H9 (cell line): Measurements from ENCODE around the gene DISC1. TPM values are rescaled to one million over a fixed set of nuclear protein-coding genes. Genes with fewer than 3 reads are reported as not detected.

Source experiments
- DNase-seq: peaks from one replicate; pipeline ENCODE4 v3.0.0-alpha.2; 2017
- H2AFZ ChIP-seq: one replicate; pipeline ENCODE4 v1.6.1; 2013; ENCODE audit warnings: mild to moderate bottlenecking, low read length, control low read depth, moderate library complexity
- H2AK5ac ChIP-seq: 2 replicates; pipeline ENCODE4 v1.6.1; 2013; ENCODE audit warnings: low read length, control low read depth, mixed read lengths; ENCODE audit not compliant: insufficient read length
- H2BK120ac ChIP-seq: one replicate; pipeline ENCODE4 v1.6.1; 2013; ENCODE audit warnings: low read depth, mild to moderate bottlenecking, low read length, control low read depth, inconsistent platforms; ENCODE audit not compliant: poor library complexity, severe bottlenecking
- H2BK12ac ChIP-seq: 2 replicates; pipeline ENCODE4 v1.6.1; 2013; ENCODE audit warnings: low read length, control low read depth, mixed read lengths, low read depth; ENCODE audit not compliant: insufficient read length
- H2BK15ac ChIP-seq: 2 replicates; pipeline ENCODE4 v1.6.1; 2013; ENCODE audit warnings: low read depth, low read length, control low read depth
- H2BK20ac ChIP-seq: one replicate; pipeline ENCODE4 v1.6.1; 2013; ENCODE audit warnings: low read depth, mild to moderate bottlenecking, low read length, control low read depth, inconsistent platforms; ENCODE audit not compliant: poor library complexity, severe bottlenecking
- H2BK5ac ChIP-seq: 2 replicates; pipeline ENCODE4 v1.6.1; 2013; ENCODE audit warnings: low read length, control low read depth, mixed read lengths; ENCODE audit not compliant: insufficient read length
- H3K14ac ChIP-seq: 2 replicates; pipeline ENCODE4 v1.6.1; 2013; ENCODE audit warnings: low read length, control low read depth; ENCODE audit not compliant: insufficient read depth
- H3K18ac ChIP-seq: 2 replicates; pipeline ENCODE4 v1.6.1; 2013; ENCODE audit warnings: low read depth, mild to moderate bottlenecking, mixed read lengths, low read length, control low read depth; ENCODE audit not compliant: insufficient read length
- H3K23ac ChIP-seq: 2 replicates; pipeline ENCODE4 v1.6.1; 2013; ENCODE audit warnings: low read length, control low read depth, mixed read lengths, low read depth; ENCODE audit not compliant: insufficient read length
- H3K23me2 ChIP-seq: 2 replicates; pipeline ENCODE4 v1.6.1; 2013; ENCODE audit warnings: low read depth, mild to moderate bottlenecking, mixed read lengths, low read length, control low read depth; ENCODE audit not compliant: insufficient read length, poor library complexity, severe bottlenecking
- H3K27ac ChIP-seq: 2 replicates; pipeline ENCODE4 v1.5.1; 2013; ENCODE audit warnings: low read length, control low read depth, mixed read lengths, low read depth; ENCODE audit not compliant: insufficient read length
- H3K27me3 ChIP-seq: 2 replicates; pipeline ENCODE4 v1.6.1; 2013; ENCODE audit warnings: low read length, control low read depth, inconsistent platforms; ENCODE audit not compliant: insufficient read depth
- H3K4ac ChIP-seq: 2 replicates; pipeline ENCODE4 v1.6.1; 2013; ENCODE audit warnings: low read depth, mild to moderate bottlenecking, control low read depth, inconsistent platforms, low read length, moderate library complexity
- H3K4me1 ChIP-seq: 2 replicates; pipeline ENCODE4 v1.6.1; 2013; ENCODE audit warnings: low read length, control low read depth, inconsistent platforms; ENCODE audit not compliant: insufficient read depth
- H3K4me2 ChIP-seq: 2 replicates; pipeline ENCODE4 v1.6.1; 2013; ENCODE audit warnings: low read length, control low read depth, mixed read lengths; ENCODE audit not compliant: insufficient read length, insufficient read depth
- H3K56ac ChIP-seq: 2 replicates; pipeline ENCODE4 v1.6.1; 2013; ENCODE audit warnings: low read depth, mild to moderate bottlenecking, mixed read lengths, low read length, control low read depth; ENCODE audit not compliant: insufficient read length
- H3K79me1 ChIP-seq: 2 replicates; pipeline ENCODE4 v1.6.1; 2013; ENCODE audit warnings: low read depth, mild to moderate bottlenecking, moderate library complexity, low read length, control low read depth, inconsistent platforms; ENCODE audit not compliant: insufficient read depth, poor library complexity, severe bottlenecking
- H3K79me2 ChIP-seq: 2 replicates; pipeline ENCODE4 v1.6.1; 2013; ENCODE audit warnings: low read length, control low read depth, inconsistent platforms; ENCODE audit not compliant: insufficient read depth
- H3K9ac ChIP-seq: 2 replicates; pipeline ENCODE4 v1.6.1; 2013; ENCODE audit warnings: low read length, control low read depth, mixed read lengths; ENCODE audit not compliant: insufficient read length; ENCODE audit errors: extremely low read depth
- H3K9me3 ChIP-seq: one replicate; pipeline ENCODE4 v1.6.1; 2013; ENCODE audit warnings: low read depth, low read length, inconsistent platforms; ENCODE audit not compliant: control insufficient read depth
- H3T11ph ChIP-seq: one replicate; pipeline ENCODE4 v1.6.1; 2013; ENCODE audit warnings: mild to moderate bottlenecking, low read length, control low read depth, inconsistent platforms
- H4K20me1 ChIP-seq: one replicate; pipeline ENCODE4 v1.6.1; 2013; ENCODE audit not compliant: control insufficient read depth, insufficient read length, insufficient read depth
- H4K5ac ChIP-seq: 2 replicates; pipeline ENCODE4 v1.6.1; 2013; ENCODE audit warnings: low read depth, mild to moderate bottlenecking, mixed read lengths, low read length, control low read depth; ENCODE audit not compliant: insufficient read length
- H4K8ac ChIP-seq: replicated peaks from 2 replicates; pipeline ENCODE4 v1.6.1; 2013; ENCODE audit warnings: low read length, control low read depth, mixed read lengths, low read depth; ENCODE audit not compliant: insufficient read length
- H4K91ac ChIP-seq: 2 replicates; pipeline ENCODE4 v1.6.1; 2013; ENCODE audit warnings: low read depth, mild to moderate bottlenecking, moderate library complexity, mixed read lengths, low read length, control low read depth; ENCODE audit not compliant: insufficient read length
- H3K27ac Mint-ChIP-seq, 3 experiments: 2 replicates in 2 of 3; 3 replicates in 1 of 3; pipeline ENCODE4 v1.8.0; 2020 to 2021; ENCODE audit warnings: mixed read lengths in 3 of 3, mild to moderate bottlenecking in 1 of 3, moderate library complexity in 1 of 3
- H3K27me3 Mint-ChIP-seq: 2 replicates; pipeline ENCODE4 v1.8.0; 2021; ENCODE audit warnings: low read depth, mild to moderate bottlenecking, moderate library complexity, mixed read lengths
- H3K36me3 Mint-ChIP-seq, 3 experiments: 2 replicates in 2 of 3; 3 replicates in 1 of 3; pipeline ENCODE4 v1.8.0; 2020 to 2021; ENCODE audit warnings: low read depth in 3 of 3, mixed read lengths in 3 of 3; ENCODE audit not compliant: insufficient read depth in 1 of 3
- H3K4me1 Mint-ChIP-seq, 2 experiments: 2 replicates each; pipeline ENCODE4 v1.8.0; 2020; ENCODE audit warnings: mixed read lengths in 2 of 2
- H3K4me3 Mint-ChIP-seq, 2 experiments: 2 replicates in 1 of 2; 3 replicates in 1 of 2; pipeline ENCODE4 v1.8.0; 2020 to 2021; ENCODE audit warnings: mild to moderate bottlenecking in 2 of 2, mixed read lengths in 2 of 2, moderate library complexity in 1 of 2
- H3K9me3 Mint-ChIP-seq, 2 experiments: 2 replicates in 1 of 2; 3 replicates in 1 of 2; pipeline ENCODE4 v1.8.0; 2020; ENCODE audit warnings: mild to moderate bottlenecking in 2 of 2, mixed read lengths in 2 of 2, moderate library complexity in 1 of 2
- WGBS: extraction: QIAGEN DNeasy Blood & Tissue Kit; methylation state at CpG from one replicate; pipeline ENCODE4 v1.1.7; 2013; ENCODE audit warnings: missing lambda C conversion rate, low lambda C conversion rate, mixed read lengths; ENCODE audit not compliant: insufficient read length; ENCODE audit errors: extremely low coverage; 5-methylcytosine and 5-hydroxymethylcytosine counted together
- total RNA-seq: library from RNA; stranded (reverse); gene quantifications from 2 replicates; pipeline ENCODE4 v1.2.1, GENCODE V29; 2021
- TF ChIP-seq, protein P1 (sequence below): fragments of 200-600 bp; sonication (generic); conservative IDR thresholded peaks from 3 replicates; pipeline ENCODE4 v1.8.0; 2021; ENCODE audit warnings: antibody characterized with exemption, mild to moderate bottlenecking

DISC1 gene
- total RNA-seq, 1 experiment from 2014 or later = 2.5 TPM

DNA sequence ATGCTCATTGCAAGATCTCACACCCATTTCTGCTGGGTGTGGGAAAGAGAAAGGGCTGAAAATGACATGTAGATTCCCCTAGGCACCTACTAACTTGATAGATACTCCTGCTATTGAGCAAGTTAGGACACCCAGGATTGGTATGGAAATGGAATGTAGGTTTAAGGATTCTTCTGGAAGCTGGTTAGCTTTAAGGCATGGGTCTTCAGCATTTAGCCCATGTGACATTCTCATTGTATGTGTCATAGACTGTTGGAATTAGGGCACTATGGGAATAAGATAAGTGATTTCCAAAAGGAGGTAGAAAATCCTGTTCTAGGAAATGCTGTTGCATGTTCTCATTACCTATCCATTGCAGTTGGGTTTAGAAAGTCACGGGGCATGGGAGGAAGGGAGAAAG lies 76.2 kb downstream of the DISC1 start:
- Histone ChIP-seq H2BK5ac (no peak overlapping the region), H3K14ac (no peak overlapping the region), H3K4me1 (no peaks in the 10 kb centered on the region), H4K20me1 (no peaks in the 10 kb centered on the region), H3K4ac (no peak overlapping the region), H3K79me1 (no peaks in the 10 kb centered on the region), H3K23ac (no peak overlapping the region), H3K56ac (no peak overlapping the region), H3K23me2 (no peaks in the 10 kb centered on the region), H2AFZ (no peak overlapping the region), H2BK12ac (no peak overlapping the region), H3K27ac (no peak overlapping the region), H3K18ac (no peak overlapping the region), H3T11ph (no peak overlapping the region), H3K4me2 (no peak overlapping the region), H4K91ac (no peak overlapping the region), H2AK5ac (no peak overlapping the region), H4K5ac (no peak overlapping the region), H3K79me2 (no peaks in the 10 kb centered on the region), H2BK20ac (no peak overlapping the region), H3K9ac (no peak overlapping the region), H2BK15ac (no peak overlapping the region), H3K9me3 (no peaks in the 10 kb centered on the region), H3K27me3 (no peaks in the 10 kb centered on the region), H4K8ac (no peak overlapping the region), H2BK120ac (no peak overlapping the region)
- Mint-ChIP-seq H3K9me3 (no peaks in the 10 kb centered on the region; a peak in 1 of 5 replicates), H3K27me3 (peaks cover 2% of the 10 kb centered on the region; the same call in 1 of the 2 replicates), H3K4me3 (no peak overlapping the region), H3K36me3 (no peaks in the 10 kb centered on the region; a peak in 2 of 7 replicates), H3K4me1 (peaks cover 0 to 6% of the 10 kb centered on the region in 2 experiments; a peak in 2 of 4 replicates), H3K27ac (no peak overlapping the region)
- TF ChIP-seq, protein P1, sequence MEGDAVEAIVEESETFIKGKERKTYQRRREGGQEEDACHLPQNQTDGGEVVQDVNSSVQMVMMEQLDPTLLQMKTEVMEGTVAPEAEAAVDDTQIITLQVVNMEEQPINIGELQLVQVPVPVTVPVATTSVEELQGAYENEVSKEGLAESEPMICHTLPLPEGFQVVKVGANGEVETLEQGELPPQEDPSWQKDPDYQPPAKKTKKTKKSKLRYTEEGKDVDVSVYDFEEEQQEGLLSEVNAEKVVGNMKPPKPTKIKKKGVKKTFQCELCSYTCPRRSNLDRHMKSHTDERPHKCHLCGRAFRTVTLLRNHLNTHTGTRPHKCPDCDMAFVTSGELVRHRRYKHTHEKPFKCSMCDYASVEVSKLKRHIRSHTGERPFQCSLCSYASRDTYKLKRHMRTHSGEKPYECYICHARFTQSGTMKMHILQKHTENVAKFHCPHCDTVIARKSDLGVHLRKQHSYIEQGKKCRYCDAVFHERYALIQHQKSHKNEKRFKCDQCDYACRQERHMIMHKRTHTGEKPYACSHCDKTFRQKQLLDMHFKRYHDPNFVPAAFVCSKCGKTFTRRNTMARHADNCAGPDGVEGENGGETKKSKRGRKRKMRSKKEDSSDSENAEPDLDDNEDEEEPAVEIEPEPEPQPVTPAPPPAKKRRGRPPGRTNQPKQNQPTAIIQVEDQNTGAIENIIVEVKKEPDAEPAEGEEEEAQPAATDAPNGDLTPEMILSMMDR = no peak
- WGBS = no CpG with 5 or more reads among the region's 1 CpG
- DNase-seq = no peak
